H9 (cell line): ENCODE results near the gene FNIP2. TPM values are rescaled to one million over a fixed set of nuclear protein-coding genes. Genes with fewer than 3 reads are reported as not detected.
"Not testable (repeated sequence)": the region's sequence is repeated elsewhere in the genome, so short reads cannot be mapped to it uniquely, and the experiment has no call there.

Experiments used
- DNase-seq: peaks from one replicate; pipeline ENCODE4 v3.0.0-alpha.2; 2017
- H2AFZ ChIP-seq: one replicate; pipeline ENCODE4 v1.6.1; 2013; ENCODE audit warnings: mild to moderate bottlenecking, low read length, control low read depth, moderate library complexity
- H2AK5ac ChIP-seq: 2 replicates; pipeline ENCODE4 v1.6.1; 2013; ENCODE audit warnings: low read length, control low read depth, mixed read lengths; ENCODE audit not compliant: insufficient read length
- H2BK120ac ChIP-seq: one replicate; pipeline ENCODE4 v1.6.1; 2013; ENCODE audit warnings: low read depth, mild to moderate bottlenecking, low read length, control low read depth, inconsistent platforms; ENCODE audit not compliant: poor library complexity, severe bottlenecking
- H2BK12ac ChIP-seq: 2 replicates; pipeline ENCODE4 v1.6.1; 2013; ENCODE audit warnings: low read length, control low read depth, mixed read lengths, low read depth; ENCODE audit not compliant: insufficient read length
- H2BK15ac ChIP-seq: 2 replicates; pipeline ENCODE4 v1.6.1; 2013; ENCODE audit warnings: low read depth, low read length, control low read depth
- H2BK20ac ChIP-seq: one replicate; pipeline ENCODE4 v1.6.1; 2013; ENCODE audit warnings: low read depth, mild to moderate bottlenecking, low read length, control low read depth, inconsistent platforms; ENCODE audit not compliant: poor library complexity, severe bottlenecking
- H2BK5ac ChIP-seq: 2 replicates; pipeline ENCODE4 v1.6.1; 2013; ENCODE audit warnings: low read length, control low read depth, mixed read lengths; ENCODE audit not compliant: insufficient read length
- H3K14ac ChIP-seq: 2 replicates; pipeline ENCODE4 v1.6.1; 2013; ENCODE audit warnings: low read length, control low read depth; ENCODE audit not compliant: insufficient read depth
- H3K18ac ChIP-seq: 2 replicates; pipeline ENCODE4 v1.6.1; 2013; ENCODE audit warnings: low read depth, mild to moderate bottlenecking, mixed read lengths, low read length, control low read depth; ENCODE audit not compliant: insufficient read length
- H3K23ac ChIP-seq: 2 replicates; pipeline ENCODE4 v1.6.1; 2013; ENCODE audit warnings: low read length, control low read depth, mixed read lengths, low read depth; ENCODE audit not compliant: insufficient read length
- H3K23me2 ChIP-seq: 2 replicates; pipeline ENCODE4 v1.6.1; 2013; ENCODE audit warnings: low read depth, mild to moderate bottlenecking, mixed read lengths, low read length, control low read depth; ENCODE audit not compliant: insufficient read length, poor library complexity, severe bottlenecking
- H3K27ac ChIP-seq: 2 replicates; pipeline ENCODE4 v1.5.1; 2013; ENCODE audit warnings: low read length, control low read depth, mixed read lengths, low read depth; ENCODE audit not compliant: insufficient read length
- H3K27me3 ChIP-seq: 2 replicates; pipeline ENCODE4 v1.6.1; 2013; ENCODE audit warnings: low read length, control low read depth, inconsistent platforms; ENCODE audit not compliant: insufficient read depth
- H3K4ac ChIP-seq: 2 replicates; pipeline ENCODE4 v1.6.1; 2013; ENCODE audit warnings: low read depth, mild to moderate bottlenecking, control low read depth, inconsistent platforms, low read length, moderate library complexity
- H3K4me1 ChIP-seq: 2 replicates; pipeline ENCODE4 v1.6.1; 2013; ENCODE audit warnings: low read length, control low read depth, inconsistent platforms; ENCODE audit not compliant: insufficient read depth
- H3K4me2 ChIP-seq: 2 replicates; pipeline ENCODE4 v1.6.1; 2013; ENCODE audit warnings: low read length, control low read depth, mixed read lengths; ENCODE audit not compliant: insufficient read length, insufficient read depth
- H3K56ac ChIP-seq: 2 replicates; pipeline ENCODE4 v1.6.1; 2013; ENCODE audit warnings: low read depth, mild to moderate bottlenecking, mixed read lengths, low read length, control low read depth; ENCODE audit not compliant: insufficient read length
- H3K79me1 ChIP-seq: 2 replicates; pipeline ENCODE4 v1.6.1; 2013; ENCODE audit warnings: low read depth, mild to moderate bottlenecking, moderate library complexity, low read length, control low read depth, inconsistent platforms; ENCODE audit not compliant: insufficient read depth, poor library complexity, severe bottlenecking
- H3K79me2 ChIP-seq: 2 replicates; pipeline ENCODE4 v1.6.1; 2013; ENCODE audit warnings: low read length, control low read depth, inconsistent platforms; ENCODE audit not compliant: insufficient read depth
- H3K9ac ChIP-seq: 2 replicates; pipeline ENCODE4 v1.6.1; 2013; ENCODE audit warnings: low read length, control low read depth, mixed read lengths; ENCODE audit not compliant: insufficient read length; ENCODE audit errors: extremely low read depth
- H3K9me3 ChIP-seq: one replicate; pipeline ENCODE4 v1.6.1; 2013; ENCODE audit warnings: low read depth, low read length, inconsistent platforms; ENCODE audit not compliant: control insufficient read depth
- H3T11ph ChIP-seq: one replicate; pipeline ENCODE4 v1.6.1; 2013; ENCODE audit warnings: mild to moderate bottlenecking, low read length, control low read depth, inconsistent platforms
- H4K20me1 ChIP-seq: one replicate; pipeline ENCODE4 v1.6.1; 2013; ENCODE audit not compliant: control insufficient read depth, insufficient read length, insufficient read depth
- H4K5ac ChIP-seq: 2 replicates; pipeline ENCODE4 v1.6.1; 2013; ENCODE audit warnings: low read depth, mild to moderate bottlenecking, mixed read lengths, low read length, control low read depth; ENCODE audit not compliant: insufficient read length
- H4K8ac ChIP-seq: replicated peaks from 2 replicates; pipeline ENCODE4 v1.6.1; 2013; ENCODE audit warnings: low read length, control low read depth, mixed read lengths, low read depth; ENCODE audit not compliant: insufficient read length
- H4K91ac ChIP-seq: 2 replicates; pipeline ENCODE4 v1.6.1; 2013; ENCODE audit warnings: low read depth, mild to moderate bottlenecking, moderate library complexity, mixed read lengths, low read length, control low read depth; ENCODE audit not compliant: insufficient read length
- H3K27ac Mint-ChIP-seq, 3 experiments: 2 replicates in 2 of 3; 3 replicates in 1 of 3; pipeline ENCODE4 v1.8.0; 2020 to 2021; ENCODE audit warnings: mixed read lengths in 3 of 3, mild to moderate bottlenecking in 1 of 3, moderate library complexity in 1 of 3
- H3K27me3 Mint-ChIP-seq: 2 replicates; pipeline ENCODE4 v1.8.0; 2021; ENCODE audit warnings: low read depth, mild to moderate bottlenecking, moderate library complexity, mixed read lengths
- H3K36me3 Mint-ChIP-seq, 3 experiments: 2 replicates in 2 of 3; 3 replicates in 1 of 3; pipeline ENCODE4 v1.8.0; 2020 to 2021; ENCODE audit warnings: low read depth in 3 of 3, mixed read lengths in 3 of 3; ENCODE audit not compliant: insufficient read depth in 1 of 3
- H3K4me1 Mint-ChIP-seq, 2 experiments: 2 replicates each; pipeline ENCODE4 v1.8.0; 2020; ENCODE audit warnings: mixed read lengths in 2 of 2
- H3K4me3 Mint-ChIP-seq, 2 experiments: 2 replicates in 1 of 2; 3 replicates in 1 of 2; pipeline ENCODE4 v1.8.0; 2020 to 2021; ENCODE audit warnings: mild to moderate bottlenecking in 2 of 2, mixed read lengths in 2 of 2, moderate library complexity in 1 of 2
- H3K9me3 Mint-ChIP-seq, 2 experiments: 2 replicates in 1 of 2; 3 replicates in 1 of 2; pipeline ENCODE4 v1.8.0; 2020; ENCODE audit warnings: mild to moderate bottlenecking in 2 of 2, mixed read lengths in 2 of 2, moderate library complexity in 1 of 2
- CTCF ChIP-seq: fragments of 200-600 bp; sonication (generic); conservative IDR thresholded peaks from 3 replicates; pipeline ENCODE4 v1.8.0; 2021; ENCODE audit warnings: antibody characterized with exemption, mild to moderate bottlenecking
- WGBS: extraction: QIAGEN DNeasy Blood & Tissue Kit; methylation state at CpG from one replicate; pipeline ENCODE4 v1.1.7; 2013; ENCODE audit warnings: missing lambda C conversion rate, low lambda C conversion rate, mixed read lengths; ENCODE audit not compliant: insufficient read length; ENCODE audit errors: extremely low coverage; 5-methylcytosine and 5-hydroxymethylcytosine counted together
- total RNA-seq: library from RNA; stranded (reverse); gene quantifications from 2 replicates; pipeline ENCODE4 v1.2.1, GENCODE V29; 2021

Gene FNIP2
- total RNA-seq, 1 experiment from 2014 or later = 9.6 TPM

- H4K91ac ChIP-seq = no peak overlapping the region
- no peak overlapping the region for H3T11ph ChIP-seq
- no peaks in the 10 kb centered on the region for H3K79me1 ChIP-seq
- H2AFZ ChIP-seq = no peak overlapping the region
- H3K56ac ChIP-seq = no peak overlapping the region
- no peak overlapping the region for H2BK12ac ChIP-seq
- no peaks in the 10 kb centered on the region for H4K20me1 ChIP-seq
- H4K5ac ChIP-seq = no peak overlapping the region
- no peak overlapping the region for H3K4me2 ChIP-seq
- peaks cover 21 to 26% of the 10 kb centered on the region in 2 experiments for H3K9me3 Mint-ChIP-seq
- H2BK120ac ChIP-seq = no peak overlapping the region
- H2AK5ac ChIP-seq = no peak overlapping the region
- no peak for DNase-seq
- H3K9ac ChIP-seq = no peak overlapping the region
- no peak overlapping the region for H3K23ac ChIP-seq
- no peak overlapping the region for H3K27ac ChIP-seq
- H3K79me2 ChIP-seq = no peaks in the 10 kb centered on the region
- H3K14ac ChIP-seq = no peak overlapping the region
- peaks cover 10 to 22% (median 19%) of the 10 kb centered on the region in 3 experiments for H3K36me3 Mint-ChIP-seq
- no peak overlapping the region for H2BK15ac ChIP-seq
- no peak overlapping the region for H3K18ac ChIP-seq
- H3K27me3 Mint-ChIP-seq = no peaks in the 10 kb centered on the region
- no peak overlapping the region for H3K4ac ChIP-seq
- H2BK20ac ChIP-seq = no peak overlapping the region
- H3K27ac Mint-ChIP-seq = no peak overlapping the region
- no peak overlapping the region for H2BK5ac ChIP-seq
- no peaks in the 10 kb centered on the region for H3K27me3 ChIP-seq
- H3K4me1 Mint-ChIP-seq = peaks cover 6 to 8% of the 10 kb centered on the region in 2 experiments
- no peak overlapping the region for H4K8ac ChIP-seq
- H3K4me1 ChIP-seq = 0 out of 2 replicates have a peak, but pooled peaks cover 4% of the 10 kb centered on the region
- TF ChIP-seq CTCF = no peak
- H3K9me3 ChIP-seq = peaks cover 11% of the 10 kb centered on the region
- no peak overlapping the region for H3K4me3 Mint-ChIP-seq
- no peaks in the 10 kb centered on the region for H3K23me2 ChIP-seq
Measured at GRCh38 chr4:158949099-158949498, 180.3 kb downstream of the FNIP2 start.

- not testable (repeated sequence) for H3K4ac ChIP-seq, H3K23me2 ChIP-seq, H3K18ac ChIP-seq, H3K9ac ChIP-seq, H3K79me1 ChIP-seq, H4K8ac ChIP-seq, H3K56ac ChIP-seq, H2BK120ac ChIP-seq, H3K4me3 Mint-ChIP-seq, H2BK15ac ChIP-seq, H4K5ac ChIP-seq, H3K23ac ChIP-seq, H2BK20ac ChIP-seq, H2AFZ ChIP-seq, H2BK5ac ChIP-seq, H2BK12ac ChIP-seq, H3K4me1 ChIP-seq, DNase-seq, H3K4me1 Mint-ChIP-seq, H3K27me3 ChIP-seq, H3K4me2 ChIP-seq, H4K91ac ChIP-seq, H4K20me1 ChIP-seq, H3K14ac ChIP-seq, H2AK5ac ChIP-seq, H3T11ph ChIP-seq, H3K27me3 Mint-ChIP-seq, H3K27ac ChIP-seq, H3K79me2 ChIP-seq, H3K27ac Mint-ChIP-seq
- peaks cover 24 to 26% of the 10 kb centered on the region in 2 experiments for H3K9me3 Mint-ChIP-seq
- H3K36me3 Mint-ChIP-seq = peaks cover 10 to 22% (median 19%) of the 10 kb centered on the region in 3 experiments
- peaks cover 11% of the 10 kb centered on the region for H3K9me3 ChIP-seq
- no CpG with 5 or more reads among the region's 2 CpGs for WGBS
Measured at GRCh38 chr4:158952221-158952774, 183.5 kb downstream of the FNIP2 start.
